Vagina (tissue), 2 donors: Measurements from ENCODE around the gene CYP3A4. TPM values are rescaled to one million over a fixed set of nuclear protein-coding genes. Genes with fewer than 3 reads are reported as not detected.
"Not testable (repeated sequence)": the region's sequence is repeated elsewhere in the genome, so short reads cannot be mapped to it uniquely, and the experiment has no call there.

Experiments
- DNase-seq, 2 donors: peaks; one replicate each; pipeline ENCODE4 v3.0.0-alpha.2; 2017; ENCODE audit errors: extremely low spot score in 2 of 2
- H3K27ac ChIP-seq: fragments of 200-600 bp; sonication (generic); one replicate; pipeline ENCODE4 v1.5.1; 2019
- H3K27me3 ChIP-seq: fragments of 200-600 bp; sonication (generic); one replicate; pipeline ENCODE4 v1.5.1; 2019
- H3K36me3 ChIP-seq, 2 donors: fragments of 200-600 bp; sonication (generic); one replicate each; pipeline ENCODE4 v1.5.1; 2017 to 2019
- H3K4me1 ChIP-seq: fragments of 200-600 bp; sonication (generic); one replicate; pipeline ENCODE4 v1.5.1; 2019
- H3K4me3 ChIP-seq, 2 donors: fragments of 200-600 bp; sonication (generic); 1 replicate in 1 of 2; 2 replicates in 1 of 2; pipeline ENCODE4 v1.5.1; 2016 to 2019
- H3K9me3 ChIP-seq: fragments of 200-600 bp; sonication (generic); one replicate; pipeline ENCODE4 v1.5.1; 2019
- CTCF ChIP-seq, 3 experiments: fragments of 450-650 bp in 2 of 3; fragments of 200-600 bp in 1 of 3; sonication (generic) in 1 of 3; IDR thresholded peaks; one replicate each; pipeline ENCODE4 v1.5.1; 2017 to 2019; ENCODE audit warnings: antibody characterized with exemption in 3 of 3, mild to moderate bottlenecking in 2 of 3, moderate library complexity in 2 of 3
- POLR2A ChIP-seq, 2 donors: fragments of 450-650 bp; IDR thresholded peaks; one replicate each; pipeline ENCODE4 v1.6.1; 2017; ENCODE audit warnings: antibody characterized with exemption in 2 of 2, mild to moderate bottlenecking in 2 of 2, moderate library complexity in 2 of 2
- POLR2AphosphoS5 ChIP-seq, 2 donors: sonication (generic); formaldehyde crosslinking; IDR thresholded peaks; one replicate each; pipeline ENCODE4 v1.9.0; 2017; ENCODE audit warnings: antibody characterized with exemption in 2 of 2, mild to moderate bottlenecking in 2 of 2, low read depth in 1 of 2; ENCODE audit not compliant: insufficient read depth in 1 of 2
- intact Hi-C: fragments of 100-400 bp; cut with DNase I; formaldehyde crosslinking; loops from one replicate; pipeline ENCODE4 v1.15.1; 2023
- total RNA-seq: library from RNA; depleted of rRNA; stranded (reverse); fragments of >200 nt; gene quantifications from one replicate; pipeline ENCODE4 v1.2.3, GENCODE V29; 2016

CYP3A4 gene
- total RNA-seq, 1 donor from 2014 or later, result not detected

DNA sequence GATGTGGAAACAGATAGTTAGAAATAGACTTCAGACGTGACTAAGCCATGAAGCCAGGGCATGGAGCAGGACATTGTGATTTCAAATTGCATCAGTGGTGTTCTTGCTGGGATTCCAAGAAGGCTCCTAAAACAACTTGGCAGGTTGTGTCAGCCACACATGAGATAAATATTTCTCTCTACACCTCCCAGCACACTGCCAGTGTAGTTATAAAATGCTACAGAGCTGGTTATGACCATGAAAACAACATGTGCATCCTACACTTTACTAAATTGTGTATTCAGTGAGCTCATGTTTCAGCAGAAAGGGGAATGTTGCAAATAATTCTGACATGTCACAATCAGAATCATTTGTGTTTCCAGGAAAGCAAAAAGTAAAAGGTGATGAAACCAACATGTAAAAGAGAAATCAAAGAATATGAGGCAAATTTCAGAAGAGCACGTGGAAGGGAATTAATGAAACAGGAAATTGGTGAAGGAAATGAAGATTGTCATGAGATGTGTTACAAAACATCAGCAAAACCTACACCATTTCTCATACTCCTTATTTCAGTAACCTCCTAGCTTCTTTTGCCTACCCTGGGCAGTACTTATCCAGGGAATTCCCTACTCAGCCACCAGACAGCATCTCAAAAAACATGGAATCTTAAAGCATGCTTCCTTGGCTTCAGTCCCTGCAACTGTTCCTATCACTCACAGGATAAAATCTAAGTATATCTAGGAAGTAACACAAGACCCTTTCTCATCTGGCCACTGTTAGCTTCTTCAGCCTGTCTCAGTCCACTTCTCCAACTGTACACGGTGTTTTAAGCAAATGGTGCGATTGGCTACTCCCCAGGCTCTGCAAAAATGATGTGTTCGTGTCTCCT is 43.2 kb downstream of the CYP3A4 start:
- Histone ChIP-seq H3K27ac (no peak overlapping the region), H3K4me1 (peaks cover 5% of the 10 kb centered on the region), H3K9me3 (no peaks in the 10 kb centered on the region), H3K27me3 (no peaks in the 10 kb centered on the region), H3K4me3 (no peak overlapping the region), H3K36me3 (no peaks in the 10 kb centered on the region)
- peak in 1 of 2 donors; percentile 37 for DNase-seq
- intact Hi-C loops, result no loop called here
- no peak for TF ChIP-seq POLR2A (IDR thresholded peaks at IDR 0.05)
- no peak for TF ChIP-seq CTCF (IDR thresholded peaks at IDR 0.05)
- TF ChIP-seq POLR2AphosphoS5 (IDR thresholded peaks at IDR 0.05; ENCODE audit: insufficient read depth in 1 of 2, low read depth in 1 of 2), result no peak

DNA sequence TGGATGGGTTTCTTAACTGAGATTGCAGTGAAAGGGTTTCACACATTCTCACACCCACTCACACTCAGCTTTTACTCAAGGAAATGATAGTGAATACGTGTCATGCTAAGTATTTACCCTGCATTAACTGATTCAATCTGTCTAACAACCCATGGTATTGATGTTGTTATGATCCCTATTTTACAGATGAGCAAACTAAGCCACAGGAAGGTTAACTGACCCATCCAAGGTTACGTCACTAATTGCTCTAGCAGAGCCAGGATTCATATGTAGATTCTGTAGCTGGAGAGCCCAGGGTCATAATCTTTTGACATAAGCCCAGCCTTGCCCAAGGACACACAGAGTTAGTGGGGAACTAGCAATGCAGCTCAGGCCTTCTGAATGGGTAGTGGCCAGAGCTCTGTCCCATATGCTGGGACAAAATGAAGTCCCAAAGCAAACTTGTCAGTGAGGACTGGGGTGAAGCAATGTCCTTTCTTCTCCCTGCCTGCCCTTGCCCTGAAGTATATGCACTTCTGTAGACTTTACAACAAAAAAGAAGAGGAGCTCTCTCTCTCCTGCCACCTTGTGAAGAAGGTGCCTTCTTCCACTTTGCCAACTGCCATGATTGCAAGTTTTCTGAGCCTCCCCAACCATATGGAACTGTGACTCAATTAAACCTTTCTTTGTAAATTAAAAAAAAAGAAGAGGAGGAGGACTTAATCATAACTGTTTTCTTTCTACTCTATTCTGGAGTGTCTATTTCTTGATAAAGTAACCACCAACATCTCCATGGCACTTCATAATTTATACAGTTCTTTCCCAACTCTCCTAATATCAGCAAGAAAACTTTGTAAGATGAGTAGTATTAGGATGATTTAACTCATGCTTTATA is 44.0 kb downstream of the CYP3A4 start:
- TF ChIP-seq CTCF (IDR thresholded peaks at IDR 0.05) (no peak), POLR2A (IDR thresholded peaks at IDR 0.05) (no peak), POLR2AphosphoS5 (IDR thresholded peaks at IDR 0.05; ENCODE audit: insufficient read depth in 1 of 2, low read depth in 1 of 2) (no peak)
- intact Hi-C loops, result no loop called here
- Histone ChIP-seq H3K9me3 (no peaks in the 10 kb centered on the region), H3K4me1 (peaks cover 5% of the 10 kb centered on the region), H3K36me3 (no peaks in the 10 kb centered on the region), H3K27ac (no peak overlapping the region), H3K4me3 (no peak overlapping the region), H3K27me3 (no peaks in the 10 kb centered on the region)
- DNase-seq, result peak in 1 of 2 donors; percentile 70

DNA sequence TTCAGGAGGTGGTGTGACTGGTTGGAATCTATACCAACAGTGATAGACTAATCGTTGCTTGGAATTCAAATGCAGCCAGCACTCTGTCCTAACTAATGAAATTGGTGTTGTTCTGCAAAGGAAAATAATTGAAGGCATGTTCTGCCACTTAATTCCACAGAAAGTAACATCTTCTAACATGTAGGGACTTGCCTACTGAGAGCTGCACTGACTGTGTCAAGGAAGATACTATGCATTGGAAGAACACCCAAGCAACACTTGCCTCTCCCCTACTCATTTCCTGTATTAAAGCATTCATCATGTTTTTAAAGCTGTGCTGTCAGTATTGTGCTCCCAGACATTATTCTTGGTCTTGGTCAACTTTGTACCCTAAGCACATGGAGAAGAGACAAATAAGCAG is 46.3 kb downstream of the CYP3A4 start:
- Histone ChIP-seq H3K4me3 (no peak overlapping the region), H3K27ac (no peak overlapping the region), H3K4me1 (peaks cover 5% of the 10 kb centered on the region), H3K27me3 (no peaks in the 10 kb centered on the region), H3K36me3 (no peaks in the 10 kb centered on the region), H3K9me3 (no peaks in the 10 kb centered on the region)
- TF ChIP-seq POLR2A (IDR thresholded peaks at IDR 0.05) (no peak), POLR2AphosphoS5 (IDR thresholded peaks at IDR 0.05; ENCODE audit: insufficient read depth in 1 of 2, low read depth in 1 of 2) (peak in 1 of 2 donors; percentile 49), CTCF (IDR thresholded peaks at IDR 0.05) (no peak)
- peak in 1 of 2 donors; percentile 10 for DNase-seq
- intact Hi-C loops, result no loop called here

GRCh38 chr7:99736667-99737066 is 47.3 kb downstream of the CYP3A4 start:
- H3K9me3 ChIP-seq, H3K27ac ChIP-seq, H3K36me3 ChIP-seq, DNase-seq, intact Hi-C loops, H3K27me3 ChIP-seq, H3K4me3 ChIP-seq, H3K4me1 ChIP-seq: not testable (repeated sequence)

GRCh38 chr7:99734987-99735386 is 49.0 kb downstream of the CYP3A4 start, which contains the start of gene CYP3A7:
Gene CYP3A7 (minus strand): TSS chr7:99735196. CDS start chr7:99735093, 103 bp downstream.
- intact Hi-C loops, result no loop called here
- TF ChIP-seq POLR2A (IDR thresholded peaks at IDR 0.05) (no peak), CTCF (IDR thresholded peaks at IDR 0.05) (no peak), POLR2AphosphoS5 (IDR thresholded peaks at IDR 0.05; ENCODE audit: insufficient read depth in 1 of 2, low read depth in 1 of 2) (no peak)
- H3K4me1 ChIP-seq, result peaks cover 5% of the 10 kb centered on the region
- H3K9me3 ChIP-seq, result no peaks in the 10 kb centered on the region
- peak; percentile 31 to 44 for DNase-seq
- H3K27me3 ChIP-seq, result no peaks in the 10 kb centered on the region
- no peak within 1 kb of the TSS for H3K4me3 ChIP-seq
- no peak within 1 kb of the TSS for H3K27ac ChIP-seq
- no peaks in the 10 kb centered on the region for H3K36me3 ChIP-seq
